GM18907 (cell line): Measurements from ENCODE around the gene RAB6B.

Experiments used
- ATAC-seq: cut with Tn5 transposase; IDR thresholded peaks from one replicate; pipeline ENCODE4 v1.9.1; 2021; ENCODE audit warnings: mild to moderate bottlenecking, moderate library complexity; ENCODE audit not compliant: unreplicated experiment

Gene RAB6B

GRCh38 chr3:133838296-133838789 lies 57.3 kb downstream of the RAB6B start:
- no peak for ATAC-seq

- ATAC-seq = no peak
Measured at GRCh38 chr3:133837487-133838295, 58.0 kb downstream of the RAB6B start.

GRCh38 chr3:133836497-133837158 lies 59.1 kb downstream of the RAB6B start:
- ATAC-seq = no peak

GRCh38 chr3:133835961-133836360 lies 59.7 kb downstream of the RAB6B start:
- ATAC-seq = no peak

GRCh38 chr3:133835418-133835743 lies 60.3 kb downstream of the RAB6B start:
- ATAC-seq = no peak

GRCh38 chr3:133834621-133835417 lies 60.9 kb downstream of the RAB6B start:
- ATAC-seq = no peak

GRCh38 chr3:133833880-133834620 lies 61.6 kb downstream of the RAB6B start:
- ATAC-seq = no peak

GRCh38 chr3:133833267-133833666 lies 62.4 kb downstream of the RAB6B start:
- no peak for ATAC-seq

GRCh38 chr3:133832802-133833144 lies 62.9 kb downstream of the RAB6B start:
- no peak for ATAC-seq

- ATAC-seq = no peak
Measured at GRCh38 chr3:133831966-133832801, 63.5 kb downstream of the RAB6B start.

- ATAC-seq = no peak
Measured at GRCh38 chr3:133830071-133830470, 65.6 kb downstream of the RAB6B start.

GRCh38 chr3:133829310-133829707 lies 66.4 kb downstream of the RAB6B start:
- ATAC-seq = no peak

GRCh38 chr3:133828576-133829309 lies 66.9 kb downstream of the RAB6B start:
- ATAC-seq = no peak

GRCh38 chr3:133827684-133828083 lies 68.0 kb downstream of the RAB6B start:
- ATAC-seq = no peak

GRCh38 chr3:133827136-133827535 lies 68.5 kb downstream of the RAB6B start:
- no peak for ATAC-seq

- ATAC-seq = no peak
Measured at GRCh38 chr3:133825969-133826727, 69.5 kb downstream of the RAB6B start.

- no peak for ATAC-seq
Measured at GRCh38 chr3:133824961-133825485, 70.7 kb downstream of the RAB6B start.
